NCI-H1694 (cell line): ENCODE measurements around the gene LRG1.
A peak's percentile ranks its signal among the peaks of the same experiment; 100 is the strongest.
"Not testable (repeated sequence)": the region's sequence is repeated elsewhere in the genome, so short reads cannot be mapped to it uniquely, and the experiment has no call there.

Experiments used
- DNase-seq: peaks from one replicate; lab custom pipeline; 2025; lab: John Stamatoyannopoulos, UW

Gene LRG1

DNA sequence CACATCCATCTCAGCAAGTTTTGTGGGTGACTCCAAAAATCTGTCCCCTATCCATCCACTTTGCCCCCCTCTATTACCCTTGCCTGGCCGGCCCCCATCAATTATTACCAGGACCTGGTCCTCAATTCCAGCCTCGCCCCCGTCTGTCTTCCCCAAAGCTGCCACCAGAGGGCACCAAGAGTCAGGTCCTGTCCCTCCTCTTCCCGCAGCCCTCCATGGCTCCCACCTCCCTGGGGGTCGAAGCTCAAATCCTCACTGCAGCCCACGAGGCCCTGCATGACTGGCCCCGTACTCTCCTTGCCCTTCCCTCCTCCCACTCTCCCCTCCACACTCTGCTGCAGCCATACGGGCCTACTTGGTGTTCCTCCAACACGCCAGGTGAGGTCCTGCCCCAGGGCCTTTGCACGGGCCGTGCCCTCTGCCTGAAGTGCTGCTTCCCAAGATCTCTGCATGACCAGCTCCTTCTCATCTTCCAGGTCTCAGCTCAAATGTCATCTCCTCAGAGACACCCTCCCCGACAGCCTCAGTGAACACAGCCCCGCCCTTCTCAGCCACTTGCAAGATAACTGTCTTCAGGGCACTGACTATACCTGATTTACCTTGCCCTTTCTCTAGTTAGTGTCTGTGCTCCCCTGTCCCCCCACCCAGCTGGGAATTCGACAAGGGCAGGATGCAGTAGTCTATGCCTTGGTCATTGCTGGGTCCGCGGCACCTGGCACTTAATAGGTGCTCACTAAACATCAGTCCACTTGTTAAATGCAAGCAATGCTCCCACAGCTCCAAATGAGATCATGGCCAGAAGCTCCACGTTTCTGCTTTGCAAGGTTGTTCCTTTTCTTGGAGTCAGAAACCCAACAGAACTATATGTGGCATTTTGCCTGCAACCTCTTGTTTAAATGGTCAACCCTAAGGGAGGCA, 36.4 kb upstream of the LRG1 start:
- DNase-seq = no peak

DNA sequence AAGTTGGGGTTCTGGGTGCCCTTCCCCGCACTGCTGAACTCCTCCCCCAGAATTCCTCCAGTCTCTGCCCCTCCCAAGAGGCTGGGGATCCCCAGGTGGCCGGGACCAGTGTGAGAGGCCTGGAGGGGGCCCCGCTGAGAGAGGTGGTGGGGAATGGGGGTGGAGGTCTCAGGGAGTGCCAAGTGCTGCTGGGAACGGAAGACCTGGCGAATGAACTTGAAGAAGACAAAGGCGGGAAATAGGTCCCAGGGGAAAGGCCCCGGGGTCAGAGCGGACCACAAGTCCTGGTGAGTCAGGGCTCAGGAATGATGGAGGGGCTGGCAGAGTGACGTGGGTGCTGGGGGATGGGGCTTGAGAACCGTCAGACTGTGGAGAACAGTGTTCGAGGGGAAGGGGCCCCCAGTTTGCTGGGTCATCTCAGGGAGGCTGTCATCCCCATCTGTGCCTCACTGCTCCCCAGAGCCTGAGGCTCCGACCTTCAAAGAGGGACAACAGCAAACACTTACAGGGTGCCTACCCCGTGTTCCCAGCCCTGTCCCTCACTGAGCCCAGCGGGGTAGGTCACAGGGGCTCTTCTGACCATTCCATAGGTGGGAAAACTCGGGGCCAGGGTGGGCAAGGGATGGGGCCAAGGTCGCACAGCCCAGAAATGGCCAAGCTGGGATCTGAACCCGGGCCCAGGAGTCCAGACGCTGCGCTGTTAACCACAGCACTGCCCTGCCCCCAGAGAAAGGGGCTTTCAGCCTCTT, 35.6 kb upstream of the LRG1 start:
- DNase-seq = no peak

DNA sequence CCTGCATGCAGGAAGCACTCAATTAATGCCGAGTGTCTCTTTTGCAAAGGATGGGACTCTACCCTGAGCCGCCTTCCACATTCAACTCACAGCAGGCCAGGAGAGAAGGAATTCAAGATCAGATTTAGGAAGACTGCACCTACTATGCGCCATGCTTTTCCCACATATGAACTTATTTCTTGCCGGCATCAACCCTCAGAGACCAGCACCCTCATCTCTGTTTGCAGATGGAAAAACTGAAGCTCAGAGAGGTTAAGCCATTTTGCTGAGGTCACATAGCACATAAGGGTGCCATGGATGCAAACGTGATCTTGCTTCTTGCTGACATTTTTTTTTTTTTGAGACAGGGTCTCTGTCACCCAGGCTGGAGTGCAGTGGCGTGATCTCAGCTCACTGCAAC, 33.8 kb upstream of the LRG1 start:
- DNase-seq = no peak

DNA sequence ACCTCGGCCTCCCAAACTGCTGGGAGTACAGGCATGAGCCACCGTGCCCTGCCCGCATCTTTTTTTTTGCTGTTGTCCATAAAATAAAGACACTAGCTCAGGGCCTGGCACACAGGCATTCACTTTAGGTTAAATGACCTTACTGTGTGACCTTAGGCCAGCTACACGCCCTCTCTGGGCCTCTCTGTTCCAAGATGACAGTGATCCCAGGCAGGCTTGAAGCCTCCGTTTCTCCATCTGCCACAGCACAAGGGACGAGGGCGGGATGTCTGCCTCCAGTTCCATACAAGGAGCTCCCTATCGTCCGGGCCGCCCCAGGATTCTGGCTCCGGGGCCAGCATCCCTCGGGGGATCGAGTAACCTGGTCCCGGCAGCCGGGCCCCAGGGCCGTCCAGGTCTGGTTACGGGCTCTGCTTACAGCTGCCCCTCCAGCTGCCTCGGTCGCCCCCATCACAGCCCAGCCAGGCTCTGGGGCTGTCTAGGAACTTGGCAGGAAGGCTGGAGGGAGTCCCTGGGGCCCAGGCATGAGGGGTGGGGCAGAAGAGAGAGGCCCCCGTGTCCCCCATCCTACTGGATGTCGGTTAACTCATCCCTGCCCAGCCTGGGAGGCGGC, 31.6 kb upstream of the LRG1 start:
- no peak for DNase-seq

DNA sequence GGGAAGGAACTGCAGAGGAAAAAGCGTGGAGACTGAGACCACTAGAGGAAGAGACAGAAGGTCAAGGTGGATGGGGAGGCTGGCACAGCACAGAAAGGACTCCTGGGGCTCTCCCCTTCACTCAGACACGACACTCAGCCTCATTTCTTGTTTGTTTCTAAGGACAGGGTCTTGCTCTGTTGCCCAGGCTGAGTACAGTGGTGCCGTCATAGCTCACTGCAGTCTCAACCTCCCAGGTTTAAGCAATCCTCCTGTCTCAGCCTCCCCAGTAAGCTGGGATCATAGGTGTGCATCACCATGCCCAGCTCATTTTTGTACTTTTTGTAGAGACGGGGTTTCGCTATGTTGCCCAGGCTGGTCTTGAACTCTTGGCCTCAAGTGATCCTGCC, 31.1 kb upstream of the LRG1 start:
- no peak for DNase-seq

DNA sequence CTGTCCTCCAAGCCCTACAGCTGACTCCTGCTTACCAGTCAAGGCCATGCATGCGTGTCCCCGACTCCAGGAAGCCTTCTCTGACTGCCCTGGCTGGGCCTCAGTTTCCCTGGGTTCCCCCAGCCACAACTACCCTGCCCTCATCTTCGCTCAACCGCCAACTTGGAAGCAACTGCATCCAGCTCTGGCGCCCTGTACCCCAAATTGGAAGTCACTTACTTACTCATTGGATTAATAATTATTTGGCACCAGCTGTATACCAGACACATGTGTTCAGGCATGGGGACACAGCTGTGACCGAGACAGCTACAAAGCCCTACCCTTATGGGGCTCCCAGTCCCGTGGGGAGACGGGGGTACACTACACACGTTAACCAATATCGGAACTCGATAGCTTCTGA, 30.6 kb upstream of the LRG1 start:
- no peak for DNase-seq

DNA sequence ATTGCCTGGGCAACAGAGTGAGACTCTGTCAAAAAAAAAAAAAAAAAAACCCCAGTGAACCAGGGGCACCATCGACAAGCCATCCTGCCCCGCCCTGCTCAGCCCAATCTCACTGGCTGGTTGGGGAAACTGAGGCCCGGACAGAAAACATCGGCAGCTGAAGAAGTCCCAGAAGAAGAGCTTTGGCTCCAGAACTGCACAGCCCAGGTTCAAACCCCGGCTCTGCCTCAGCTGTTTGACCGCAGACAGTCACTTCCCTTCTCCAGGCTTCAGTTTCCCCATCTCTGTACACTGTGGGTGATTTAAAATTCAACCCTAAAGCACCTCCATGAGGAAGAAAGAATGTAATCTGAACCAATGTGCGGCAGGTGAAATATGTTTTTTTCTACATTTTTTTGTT, 29.1 kb upstream of the LRG1 start:
- DNase-seq = no peak

DNA sequence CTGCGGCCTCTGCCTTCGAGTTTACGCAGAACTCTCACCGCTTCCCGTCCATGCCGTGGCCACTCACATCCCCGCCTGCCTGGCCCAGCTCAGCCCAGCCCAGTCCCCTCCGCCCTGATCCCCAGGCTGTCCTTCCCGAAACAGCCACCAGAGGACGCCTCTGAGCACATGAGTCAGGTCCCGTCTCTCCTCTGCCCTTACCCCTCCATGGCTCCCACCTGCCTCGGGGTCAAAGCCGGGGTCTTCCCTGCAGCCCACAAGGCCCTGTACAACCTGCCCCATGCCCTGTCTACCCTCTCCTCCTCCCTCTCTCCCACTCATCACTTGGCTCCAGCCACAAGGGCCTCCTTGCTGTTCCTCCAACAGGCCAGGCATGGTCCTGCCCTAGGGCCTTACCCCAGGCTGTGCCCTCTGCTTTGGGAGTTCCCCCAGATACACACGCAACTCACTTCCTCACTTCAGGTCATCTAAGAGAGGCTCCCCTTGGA, 27.8 kb upstream of the LRG1 start:
- DNase-seq = no peak

DNA sequence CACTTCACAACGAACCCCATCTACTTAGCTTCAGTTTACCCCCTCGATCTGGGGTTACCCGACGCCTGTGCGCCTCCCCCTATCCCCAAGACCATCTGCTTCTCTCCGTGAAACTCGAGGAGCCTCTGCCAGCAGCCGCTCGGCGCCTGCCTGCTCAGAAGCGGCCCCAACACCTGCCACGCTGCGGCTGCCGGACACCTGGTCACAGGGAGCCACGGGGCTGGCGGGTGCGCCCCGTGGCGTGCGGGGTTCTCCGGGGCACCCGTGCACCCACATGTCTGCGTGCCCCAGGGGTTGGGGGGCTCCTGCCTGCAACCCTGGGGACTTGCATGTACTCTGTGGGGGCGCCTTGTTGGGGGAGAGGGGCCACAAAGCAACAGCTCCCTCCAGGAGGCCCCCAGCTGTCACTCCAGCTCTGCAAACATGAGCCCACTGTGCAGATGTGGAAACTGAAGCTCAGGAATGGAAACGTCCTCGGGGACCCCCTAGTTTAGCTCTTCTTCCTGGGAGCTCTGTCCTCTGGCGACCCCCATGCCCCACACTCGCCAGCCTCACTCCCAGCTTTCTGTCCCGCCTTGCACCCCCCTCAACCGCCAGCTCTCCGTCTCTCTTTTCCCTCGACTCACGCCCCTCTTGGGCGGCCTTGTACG, 26.7 kb upstream of the LRG1 start:
- no peak for DNase-seq

DNA sequence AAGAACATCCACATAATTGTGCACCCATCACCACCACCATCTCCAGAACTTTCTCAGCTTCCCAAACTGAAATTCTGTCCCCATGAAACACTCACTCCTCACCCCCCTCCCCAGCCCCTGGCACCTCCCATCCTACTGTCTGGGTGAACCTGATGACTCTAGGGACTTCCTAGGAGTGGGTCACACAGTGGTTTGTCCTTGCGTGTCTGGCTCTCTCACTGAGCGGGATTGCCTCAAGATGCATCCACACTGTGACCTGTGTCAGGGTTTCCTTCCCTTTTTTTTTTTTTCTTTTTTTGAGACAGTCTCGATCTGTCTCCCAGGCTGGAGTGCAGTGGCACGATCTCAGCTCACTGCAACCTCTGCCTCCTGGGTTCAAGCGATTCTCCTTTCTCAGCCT, 23.7 kb upstream of the LRG1 start:
- not testable (repeated sequence) for DNase-seq

DNA sequence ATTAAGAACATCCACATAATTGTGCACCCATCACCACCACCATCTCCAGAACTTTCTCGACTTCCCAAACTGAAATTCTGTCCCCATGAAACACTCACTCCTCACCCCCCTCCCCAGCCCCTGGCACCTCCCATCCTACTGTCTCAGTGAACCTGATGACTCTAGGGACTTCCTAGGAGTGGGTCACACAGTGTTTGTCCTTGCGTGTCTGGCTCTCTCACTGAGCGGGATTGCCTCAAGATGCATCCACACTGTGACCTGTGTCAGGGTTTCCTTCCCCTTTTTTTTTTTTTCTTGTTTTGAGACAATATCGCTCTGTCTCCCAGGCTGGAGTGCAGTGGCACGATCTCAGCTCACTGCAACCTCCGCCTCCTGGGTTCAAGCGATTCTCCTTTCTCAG, 22.2 kb upstream of the LRG1 start:
- DNase-seq = not testable (repeated sequence)

DNA sequence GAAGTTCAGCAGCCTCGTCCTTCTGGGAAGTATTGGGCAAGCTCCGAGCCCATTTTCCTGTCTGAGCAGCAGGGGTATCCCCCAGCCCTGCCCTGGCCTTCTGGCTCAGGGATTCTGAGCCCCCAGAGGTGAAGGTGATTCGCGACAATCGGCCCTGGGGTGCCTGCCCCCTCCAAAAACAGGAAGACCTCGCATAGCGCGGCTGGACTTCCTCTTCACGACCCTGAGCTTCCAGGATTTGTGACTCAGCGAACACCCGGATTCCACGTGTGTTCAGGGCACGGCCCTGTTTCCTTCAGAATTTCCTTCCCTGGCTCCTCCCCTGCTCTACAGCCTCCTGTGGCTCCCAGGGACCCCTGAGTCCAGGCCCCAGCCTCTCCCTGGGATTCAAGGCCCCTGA, 19.7 kb upstream of the LRG1 start, which contains the start of gene SEMA6B:
SEMA6B (minus strand) TSS at position 116 of the 400 bp plus-strand sequence. CDS start 1,227 bp downstream, outside the sequence.
- no peak for DNase-seq

DNA sequence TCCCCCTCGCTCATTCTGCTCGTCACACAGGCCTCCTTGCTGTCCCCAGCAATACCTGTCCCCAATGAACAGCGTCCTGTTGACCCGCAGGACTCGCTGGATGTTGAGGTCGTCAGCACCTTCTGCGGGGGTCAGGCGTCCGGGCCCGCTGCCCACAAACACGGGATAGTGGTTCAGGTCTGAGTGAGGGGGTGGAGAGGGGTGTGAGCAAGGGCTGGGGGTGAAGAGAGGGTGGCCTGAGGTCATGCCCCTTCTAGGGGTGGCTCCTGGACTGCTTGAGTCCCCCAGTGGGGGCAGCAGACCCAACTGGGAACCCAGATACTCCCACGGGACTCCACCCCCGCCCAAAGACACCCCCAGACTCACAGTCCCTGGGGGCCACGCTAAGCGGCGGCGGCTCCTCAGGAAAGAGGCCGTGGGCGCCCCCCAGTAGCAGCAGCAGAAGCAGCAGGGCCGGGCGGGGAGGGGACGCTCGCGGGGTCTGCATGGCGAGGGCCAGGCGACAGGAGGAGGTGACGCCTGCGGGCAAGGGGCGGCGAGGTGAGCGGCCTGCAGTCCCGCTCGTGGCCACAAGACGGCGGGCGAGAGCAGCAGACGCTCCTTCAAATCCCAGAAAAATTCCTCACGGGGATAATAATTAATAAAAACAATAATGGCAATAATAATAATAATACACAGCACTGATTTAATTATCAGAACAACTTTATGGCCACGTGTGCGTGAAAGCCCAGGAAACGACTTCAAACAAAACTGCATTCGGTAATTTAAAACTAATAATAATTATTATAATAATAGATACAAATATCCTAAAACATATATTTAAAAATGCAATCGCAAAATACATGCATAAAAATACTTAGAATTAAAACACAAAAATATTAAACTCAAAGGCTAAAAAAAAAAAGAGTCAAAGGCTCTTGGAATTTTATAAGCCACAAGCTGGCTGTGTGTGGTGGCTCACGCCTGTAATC, 18.4 kb upstream of the LRG1 start:
- peak; percentile 19 for DNase-seq

DNA sequence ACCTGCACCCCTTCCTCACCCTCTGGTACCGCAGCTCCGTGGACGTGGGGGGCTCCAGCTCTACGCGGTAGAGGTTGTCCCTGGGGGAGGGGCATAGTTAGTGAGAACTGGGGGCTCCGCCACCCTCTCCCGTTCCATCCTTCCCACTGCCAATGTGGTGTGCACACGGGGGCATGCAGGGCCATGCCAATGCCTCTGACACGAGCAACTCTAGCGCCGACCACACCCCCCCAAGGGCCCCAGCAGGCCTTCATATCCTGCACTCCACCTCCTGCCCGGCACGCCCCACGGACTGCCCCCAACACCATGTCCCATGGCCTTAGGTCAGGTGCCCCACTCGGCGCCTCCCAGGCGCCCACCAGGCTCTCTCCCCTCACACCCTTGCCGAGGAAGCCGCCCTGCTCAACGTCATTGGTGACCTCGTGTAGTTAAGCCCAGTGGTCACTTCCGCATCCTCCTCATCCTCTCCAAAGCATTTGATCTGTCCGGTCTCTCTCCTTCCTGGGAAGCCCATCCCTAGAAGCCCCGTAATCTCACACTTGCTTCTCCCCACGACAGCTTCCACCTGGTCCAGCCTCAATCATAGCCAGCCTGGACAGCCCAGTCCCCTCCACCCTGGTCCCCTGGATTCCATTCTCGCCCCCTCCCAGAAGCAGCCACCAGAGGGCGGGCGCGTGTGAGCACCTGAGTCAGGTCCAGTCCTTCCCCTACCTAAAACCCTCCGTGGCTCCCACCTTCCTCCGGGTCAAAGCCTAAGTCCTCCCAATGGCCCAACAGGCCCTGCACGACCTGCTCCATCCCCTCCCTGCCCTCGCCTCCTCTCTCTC, 17.5 kb upstream of the LRG1 start:
- no peak for DNase-seq

DNA sequence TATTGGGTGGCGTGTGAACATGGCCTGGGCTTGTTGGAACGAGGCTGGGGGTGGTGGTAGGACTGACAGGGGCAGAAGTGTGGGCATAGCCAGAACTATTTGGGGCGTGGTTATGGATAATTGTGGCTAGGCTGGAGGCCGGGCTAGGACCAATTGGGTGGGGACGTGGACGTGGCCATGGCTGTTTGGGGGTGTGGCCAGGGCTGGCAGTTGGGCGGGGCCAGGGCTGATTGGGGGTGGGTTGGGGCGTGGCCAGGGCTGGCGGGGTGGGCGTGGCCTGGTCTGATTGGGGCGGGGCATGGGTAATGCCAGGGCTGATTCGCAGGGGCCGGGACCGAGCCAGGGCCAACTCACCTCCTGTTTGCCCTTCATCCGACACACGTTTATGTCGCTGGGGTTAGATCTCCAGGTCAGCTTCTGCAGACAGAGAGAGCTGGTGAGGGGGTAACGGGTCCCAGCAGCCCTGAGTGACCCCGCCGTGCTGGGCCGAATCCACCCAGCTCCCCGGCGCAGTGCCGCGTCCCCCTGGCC, 16.8 kb upstream of the LRG1 start:
- no peak for DNase-seq

DNA sequence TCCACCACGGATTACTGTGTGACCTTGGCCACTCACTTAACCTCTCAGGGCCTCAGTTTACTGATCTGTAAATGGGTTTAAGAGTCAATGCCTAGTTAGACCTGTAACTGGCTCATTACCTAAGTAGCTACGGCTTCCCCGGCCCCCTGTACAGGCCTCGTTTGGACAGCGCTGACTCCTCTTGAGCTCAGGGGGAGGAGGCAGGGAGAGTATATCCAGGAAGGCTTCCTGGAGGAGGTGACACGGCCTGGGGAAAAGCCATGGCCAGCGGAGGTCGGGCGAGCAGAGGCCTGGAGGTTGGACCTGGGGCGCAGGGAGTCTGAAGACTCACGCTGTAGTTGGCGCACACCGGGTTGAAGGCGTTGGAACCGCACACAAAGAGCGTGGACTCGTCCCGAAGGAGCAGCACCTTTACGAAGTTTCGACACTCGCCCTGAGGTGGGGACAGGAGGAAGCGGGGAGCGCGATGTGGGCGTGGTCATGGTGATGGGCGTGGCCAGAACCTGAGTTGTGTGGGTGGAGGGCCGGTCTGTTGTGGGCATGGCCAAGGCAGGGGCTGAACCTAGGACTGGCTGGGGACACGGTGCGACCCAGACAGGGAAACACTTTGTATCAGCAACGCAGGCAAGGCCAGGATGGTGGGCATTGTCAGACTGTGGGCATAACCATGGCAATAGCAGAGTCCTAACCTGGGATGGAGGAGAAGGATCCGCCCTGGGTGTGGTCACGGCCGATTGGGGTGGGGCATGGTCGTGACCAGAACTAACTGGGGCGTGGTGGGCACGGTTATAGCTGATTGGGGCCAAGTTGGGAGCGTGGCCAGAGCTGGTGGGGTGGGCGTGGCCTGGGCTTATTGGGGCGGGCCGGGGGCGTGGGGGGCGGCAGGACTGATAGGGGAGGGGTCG, 16.1 kb upstream of the LRG1 start:
- DNase-seq = no peak

DNA sequence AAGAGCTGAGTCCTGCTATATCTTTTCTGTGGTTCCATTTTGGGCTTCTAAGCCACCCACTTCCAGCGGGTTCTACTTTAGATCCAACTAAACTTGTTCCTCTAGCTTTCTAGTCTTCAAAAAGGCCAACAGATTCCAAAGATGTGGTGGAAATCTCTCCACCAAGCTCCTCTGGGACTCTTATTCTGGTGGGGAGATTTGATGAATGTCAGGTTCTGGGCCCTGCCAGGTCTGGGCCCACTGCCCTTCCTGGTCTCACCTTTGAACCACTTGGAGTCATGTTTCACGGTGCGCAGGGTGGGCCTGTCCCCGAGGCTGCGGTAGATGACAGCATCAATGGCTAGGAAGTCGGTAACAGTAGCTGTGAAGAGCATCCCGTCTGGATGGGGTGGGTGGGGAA, 14.9 kb upstream of the LRG1 start:
- DNase-seq = no peak

DNA sequence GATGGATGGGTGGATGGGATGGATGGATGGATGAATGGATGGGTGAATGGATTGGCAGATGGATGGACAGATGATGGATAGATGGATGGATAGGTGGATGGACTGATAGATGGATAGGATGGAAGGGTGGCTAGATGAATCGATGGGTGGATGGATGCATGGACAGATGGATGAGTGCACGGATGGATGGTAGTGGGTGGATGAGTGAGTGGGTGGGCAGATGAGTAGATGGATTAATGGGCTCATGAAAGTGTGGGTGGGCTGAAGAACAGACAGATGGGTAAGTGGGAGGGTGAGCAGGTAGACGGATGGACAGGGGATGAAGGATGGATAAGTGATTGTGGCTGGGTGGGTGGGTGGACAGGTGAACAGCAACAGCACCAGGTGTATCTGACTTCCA, 13.9 kb upstream of the LRG1 start:
- no peak for DNase-seq
